Measurements from ENCODE around the gene KCNQ4. TPM values are rescaled to one million over a fixed set of nuclear protein-coding genes. Genes with fewer than 3 reads are reported as not detected.

Gene KCNQ4
- total and polyA plus RNA-seq, 2 donors (not counting 3 experiments of a cell fraction or from before 2014, with no cell fraction given): 0.06 to 0.07 TPM

- no peak overlapping the region for H3K27ac ChIP-seq (ENCODE audit: insufficient read depth, low read depth, low read length)
- no TSS peak for BruUV-seq (replicated peaks)
- no peak for FAIRE-seq
Measured at GRCh38 chr1:40750451-40750908, 33.1 kb upstream of the KCNQ4 start.

More at GRCh38 chr1:40750451-40750908, 33.1 kb upstream of the KCNQ4 start:
- no peaks in the 10 kb centered on the region for H3K9me3 ChIP-seq (replicated peaks; ENCODE audit: control insufficient read depth, insufficient read depth, low read length)
- H3K36me3 ChIP-seq (ENCODE audit: control insufficient read depth in 2 of 2, extremely low read depth in 1 of 2, insufficient read depth in 2 of 2, low read length in 2 of 2): peaks cover 0 to 23% of the 10 kb centered on the region in 2 experiments
- no peaks in the 10 kb centered on the region for H4K20me1 ChIP-seq (replicated peaks; ENCODE audit: control insufficient read depth, extremely low read depth, insufficient read depth, low read length)
- no peaks in the 10 kb centered on the region for H3K27me3 ChIP-seq (ENCODE audit: control insufficient read depth in 2 of 2, insufficient read depth in 2 of 2, low read length in 2 of 2)
- no peak overlapping the region for H3K4me3 ChIP-seq (replicated peaks in 1 of 3; ENCODE audit: insufficient read depth in 1 of 3, low read depth in 1 of 3, low read length in 3 of 3)
- intact Hi-C loops (cut with micrococcal nuclease) (no loop called here), dilution Hi-C loops (cut with MboI; ENCODE audit: extremely low pct_ligation_motif_present, low sequenced_read_pairs) (no loop called here)
- H2AFZ ChIP-seq (ENCODE audit: low read depth, low read length): no peak overlapping the region
- H3K9ac ChIP-seq (replicated peaks; ENCODE audit: extremely low read depth, insufficient read depth, low read length): no peak overlapping the region
- no peaks in the 10 kb centered on the region for H3K4me1 ChIP-seq (ENCODE audit: control insufficient read depth, extremely low read depth, insufficient read depth, low read length)
- H3K9me1 ChIP-seq (replicated peaks; ENCODE audit: control insufficient read depth, extremely low read depth, insufficient read depth, low read length): no peaks in the 10 kb centered on the region
- no peaks in the 10 kb centered on the region for H3K79me2 ChIP-seq (ENCODE audit: control insufficient read depth, insufficient read depth, low read length)
- TF ChIP-seq GATA2 (IDR thresholded peaks at IDR 0.05; ENCODE audit: insufficient read depth, insufficient read length, low read depth, low read length): no peak
- TF ChIP-seq POLR2A (IDR thresholded peaks at IDR 0.05; ENCODE audit: low read depth, low read length): no peak
- TF ChIP-seq POLR2AphosphoS5 (IDR thresholded peaks at IDR 0.05; ENCODE audit: insufficient read depth, low read depth, low read length): no peak
- TF ChIP-seq MAX (IDR thresholded peaks at IDR 0.05; ENCODE audit: insufficient read depth, insufficient read length): no peak
- no peak for TF ChIP-seq MYC (IDR thresholded peaks at IDR 0.05; ENCODE audit: low read depth, low read length)
- no peak for TF ChIP-seq FOS (IDR thresholded peaks at IDR 0.05; ENCODE audit: borderline replicate concordance, insufficient read depth, low read length)
- TF ChIP-seq EZH2 (IDR thresholded peaks at IDR 0.05; ENCODE audit: borderline replicate concordance, low read depth, low read length, severe bottlenecking): no peak
- no peak for TF ChIP-seq JUN (IDR thresholded peaks at IDR 0.05; ENCODE audit: borderline replicate concordance, insufficient read depth, insufficient read length, low read depth)
- TF ChIP-seq CTCF (IDR thresholded peaks at IDR 0.05; ENCODE audit: extremely low read depth in 1 of 2, insufficient read depth in 1 of 2, low read depth in 1 of 2, low read length in 2 of 2): no peak
- no peak for DNase-seq (ENCODE audit: low read depth, low spot score)
- POLR2A ChIA-PET: interaction anchor here (1.1 kb wide), 1 partner anchor 59 kb away, joined by 4 read pairs; the partner anchor contains the start of gene NFYC
- CTCF ChIA-PET: interaction anchor here (1.0 to 1.2 kb wide), 2 partner anchors 14 to 24 kb away, joined by 3 to 4 read pairs; no protein-coding TSS in a partner anchor
- no peak overlapping the region for H3K4me2 ChIP-seq (ENCODE audit: insufficient read depth, low read length)
